K562 (cell line): ENCODE results near the gene VMP1. TPM values are rescaled to one million over a fixed set of nuclear protein-coding genes. Genes with fewer than 3 reads are reported as not detected.

Experiments used
- CC2D1A ChIP-seq: fragments of 450-650 bp; IDR thresholded peaks from 2 replicates; pipeline ENCODE4 v1.6.1; 2017; ENCODE audit warnings: mild to moderate bottlenecking
- COPS2 ChIP-seq: fragments of 450-650 bp; conservative IDR thresholded peaks from 2 replicates; pipeline ENCODE4 v1.6.1; 2016; ENCODE audit warnings: mild to moderate bottlenecking, moderate library complexity
- EP300 ChIP-seq: IDR thresholded peaks from 2 replicates; pipeline ENCODE4 v1.6.1; 2012; ENCODE audit warnings: low read length, improper control_type of control experiment
- ETV1 ChIP-seq: fragments of 450-650 bp; conservative IDR thresholded peaks from 2 replicates; pipeline ENCODE4 v1.6.1; 2016; ENCODE audit warnings: missing genetic modification characterization, control low read depth, low read depth, missing compliant biosample characterization
- GATA2 ChIP-seq: sonication (generic); formaldehyde crosslinking; IDR thresholded peaks from 2 replicates; pipeline ENCODE4 v1.4.0; 2020; ENCODE audit warnings: mild to moderate bottlenecking, missing genetic modification reagents
- GATAD2A ChIP-seq: fragments of 450-650 bp; IDR thresholded peaks from 2 replicates; pipeline ENCODE4 v1.6.1; 2017
- GTF2E2 ChIP-seq: fragments of 200-800 bp; sonication (Bioruptor generic); IDR thresholded peaks from 2 replicates; pipeline ENCODE4 v1.6.1; 2016; ENCODE audit warnings: missing genetic modification characterization, missing compliant biosample characterization
- KLF10 ChIP-seq: fragments of 250-450 bp; sonication (Bioruptor Pico); IDR thresholded peaks from 2 replicates; pipeline ENCODE4 v1.6.1; 2021; ENCODE audit warnings: matching md5 sums
- MEIS2 ChIP-seq: fragments of 450-650 bp; IDR thresholded peaks from 2 replicates; pipeline ENCODE4 v1.6.1; 2014; ENCODE audit warnings: mild to moderate bottlenecking; ENCODE audit not compliant: partially characterized antibody
- NFRKB ChIP-seq: fragments of 450-650 bp; IDR thresholded peaks from 2 replicates; pipeline ENCODE4 v1.6.1; 2016; ENCODE audit warnings: low read depth
- NR2C2 ChIP-seq, 2 experiments: fragments of 200-800 bp in 1 of 2; sonication (Bioruptor generic) in 1 of 2; sonication (generic) in 1 of 2; formaldehyde crosslinking in 1 of 2; IDR thresholded peaks; 2 replicates each; pipeline versions ENCODE4 v1.6.1 to v1.8.0; 2016 to 2022; ENCODE audit warnings: mild to moderate bottlenecking in 1 of 2, missing compliant biosample characterization in 1 of 2, missing genetic modification characterization in 1 of 2, missing genetic modification reagents in 1 of 2
- NRF1 ChIP-seq, 2 experiments: fragments of 450-650 bp; IDR thresholded peaks in 1 of 2; conservative IDR thresholded peaks in 1 of 2; 2 replicates each; pipeline ENCODE4 v1.6.1; 2014; ENCODE audit warnings: mild to moderate bottlenecking in 2 of 2
- PHF20 ChIP-seq: fragments of 450-650 bp; IDR thresholded peaks from 2 replicates; pipeline ENCODE4 v1.6.1; 2018; ENCODE audit not compliant: partially characterized antibody
- RUNX1 ChIP-seq: sonication (generic); IDR thresholded peaks from 2 replicates; pipeline ENCODE4 v1.6.1; 2016; ENCODE audit warnings: antibody characterized with exemption, low read depth
- SAFB2 ChIP-seq: fragments of 200-400 bp; formaldehyde crosslinking; IDR thresholded peaks from 2 replicates; pipeline ENCODE4 v1.6.1; 2018; ENCODE audit warnings: borderline replicate concordance, low read length, low read depth, moderate library complexity; ENCODE audit not compliant: severe bottlenecking
- TCF3 ChIP-seq: sonication (generic); formaldehyde crosslinking; IDR thresholded peaks from 2 replicates; pipeline ENCODE4 v1.4.0; 2020; ENCODE audit warnings: mild to moderate bottlenecking, missing genetic modification reagents
- TCFL5 ChIP-seq: fragments of 250-450 bp; sonication (Bioruptor Pico); conservative IDR thresholded peaks from 2 replicates; pipeline ENCODE4 v1.6.1; 2021; ENCODE audit warnings: mild to moderate bottlenecking, moderate library complexity, matching md5 sums
- ZNF583 ChIP-seq: fragments of 250-450 bp; sonication (Bioruptor Pico); IDR thresholded peaks from 2 replicates; pipeline ENCODE4 v1.4.0; 2020
- polyA plus RNA-seq, 8 experiments: library from polyadenylated mRNA; depleted of rRNA in 4 of 8; stranded (reverse) in 5 of 8; unstranded in 3 of 8; fragments of >200 nt; fragmentation: Nextera tagmentation in 2 of 8; fragmentation: Illumina TruSeq in 1 of 8; extraction: Ambion mirVana in 2 of 8; extraction: Trizol in 1 of 8; gene quantifications; 2 replicates each; pipeline versions ENCODE4 v1.2.1 to v1.2.3, GENCODE V29; 2011 to 2014; ENCODE audit warnings: inconsistent platforms in 1 of 8, missing spikeins in 1 of 8
- total RNA-seq, 7 experiments: library from RNA; depleted of rRNA in 6 of 7; stranded (reverse); fragments of >200 nt in 6 of 7; fragmentation: Illumina TruSeq in 2 of 7; extraction: Trizol in 2 of 7; gene quantifications; 2 replicates each; pipeline versions ENCODE4 v1.2.1 to v1.2.3, GENCODE V29; 2011 to 2021; ENCODE audit warnings: low replicate concordance in 1 of 7
- TF ChIP-seq, protein P1 (sequence below): fragments of 200-800 bp; sonication (Bioruptor generic); IDR thresholded peaks from 2 replicates; pipeline ENCODE4 v1.6.1; 2016; ENCODE audit warnings: missing genetic modification characterization, missing compliant biosample characterization
- TF ChIP-seq, protein P2 (sequence below), 2 experiments: fragments of 450-650 bp; IDR thresholded peaks; 2 replicates each; pipeline ENCODE4 v1.6.1; 2018; ENCODE audit warnings: mild to moderate bottlenecking in 2 of 2, low read depth in 1 of 2; ENCODE audit not compliant: partially characterized antibody in 2 of 2

VMP1 gene
- total and polyA plus RNA-seq, 9 of the 15 experiments (the other 6 are each of a cell fraction or from before 2014, with no cell fraction given), result 123 to 304 (median 151) TPM

DNA sequence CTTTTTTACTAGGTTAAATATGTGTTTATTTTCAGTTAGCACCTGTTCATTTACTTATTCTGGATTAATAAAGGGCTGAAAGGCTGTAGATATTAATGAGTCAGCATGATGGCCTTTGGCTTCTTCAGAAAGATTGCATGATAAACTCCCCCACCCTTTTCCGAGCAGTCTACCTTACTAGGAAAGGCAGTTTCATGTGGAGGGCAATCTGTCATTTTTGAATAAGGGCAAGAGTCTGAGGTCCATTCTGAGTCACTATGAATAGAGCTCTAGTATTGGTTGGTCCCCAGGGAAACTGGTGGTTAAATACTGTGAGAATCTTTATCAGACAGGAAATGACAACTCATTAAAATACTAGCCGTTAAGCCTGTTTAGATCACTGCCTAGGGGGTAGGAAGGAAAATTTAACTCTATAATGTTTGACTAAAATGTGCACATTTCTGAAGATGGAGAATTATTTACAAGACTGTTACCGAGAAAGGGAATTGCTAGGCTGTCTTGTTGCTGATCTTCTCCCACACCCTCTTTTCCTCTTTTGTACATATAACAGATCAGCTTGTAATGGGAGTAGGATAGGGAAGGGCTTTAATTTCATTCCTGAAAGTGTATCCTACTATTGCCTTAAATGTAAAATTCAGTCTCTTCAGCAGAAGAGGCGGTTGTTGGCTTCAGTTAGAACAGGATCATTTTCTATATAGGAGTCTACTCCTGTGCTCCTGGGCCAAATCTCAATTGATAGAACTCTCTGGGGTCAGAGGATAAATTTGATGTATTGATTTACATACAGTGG is 122.0 kb downstream of the VMP1 start (continued):
- TF ChIP-seq, protein P1, sequence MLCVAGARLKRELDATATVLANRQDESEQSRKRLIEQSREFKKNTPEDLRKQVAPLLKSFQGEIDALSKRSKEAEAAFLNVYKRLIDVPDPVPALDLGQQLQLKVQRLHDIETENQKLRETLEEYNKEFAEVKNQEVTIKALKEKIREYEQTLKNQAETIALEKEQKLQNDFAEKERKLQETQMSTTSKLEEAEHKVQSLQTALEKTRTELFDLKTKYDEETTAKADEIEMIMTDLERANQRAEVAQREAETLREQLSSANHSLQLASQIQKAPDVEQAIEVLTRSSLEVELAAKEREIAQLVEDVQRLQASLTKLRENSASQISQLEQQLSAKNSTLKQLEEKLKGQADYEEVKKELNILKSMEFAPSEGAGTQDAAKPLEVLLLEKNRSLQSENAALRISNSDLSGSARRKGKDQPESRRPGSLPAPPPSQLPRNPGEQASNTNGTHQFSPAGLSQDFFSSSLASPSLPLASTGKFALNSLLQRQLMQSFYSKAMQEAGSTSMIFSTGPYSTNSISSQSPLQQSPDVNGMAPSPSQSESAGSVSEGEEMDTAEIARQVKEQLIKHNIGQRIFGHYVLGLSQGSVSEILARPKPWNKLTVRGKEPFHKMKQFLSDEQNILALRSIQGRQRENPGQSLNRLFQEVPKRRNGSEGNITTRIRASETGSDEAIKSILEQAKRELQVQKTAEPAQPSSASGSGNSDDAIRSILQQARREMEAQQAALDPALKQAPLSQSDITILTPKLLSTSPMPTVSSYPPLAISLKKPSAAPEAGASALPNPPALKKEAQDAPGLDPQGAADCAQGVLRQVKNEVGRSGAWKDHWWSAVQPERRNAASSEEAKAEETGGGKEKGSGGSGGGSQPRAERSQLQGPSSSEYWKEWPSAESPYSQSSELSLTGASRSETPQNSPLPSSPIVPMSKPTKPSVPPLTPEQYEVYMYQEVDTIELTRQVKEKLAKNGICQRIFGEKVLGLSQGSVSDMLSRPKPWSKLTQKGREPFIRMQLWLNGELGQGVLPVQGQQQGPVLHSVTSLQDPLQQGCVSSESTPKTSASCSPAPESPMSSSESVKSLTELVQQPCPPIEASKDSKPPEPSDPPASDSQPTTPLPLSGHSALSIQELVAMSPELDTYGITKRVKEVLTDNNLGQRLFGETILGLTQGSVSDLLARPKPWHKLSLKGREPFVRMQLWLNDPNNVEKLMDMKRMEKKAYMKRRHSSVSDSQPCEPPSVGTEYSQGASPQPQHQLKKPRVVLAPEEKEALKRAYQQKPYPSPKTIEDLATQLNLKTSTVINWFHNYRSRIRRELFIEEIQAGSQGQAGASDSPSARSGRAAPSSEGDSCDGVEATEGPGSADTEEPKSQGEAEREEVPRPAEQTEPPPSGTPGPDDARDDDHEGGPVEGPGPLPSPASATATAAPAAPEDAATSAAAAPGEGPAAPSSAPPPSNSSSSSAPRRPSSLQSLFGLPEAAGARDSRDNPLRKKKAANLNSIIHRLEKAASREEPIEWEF, result peak; percentile 80; the same call in 1 of the 2 replicates
- peak; percentile 98 for TF ChIP-seq MEIS2
- 0 out of 2 replicates have a peak, but pooled peaks have one; percentile 30 for TF ChIP-seq GATAD2A
- TF ChIP-seq KLF10 (CRISPR knock-in tag), result no peak
- TF ChIP-seq, protein P2, sequence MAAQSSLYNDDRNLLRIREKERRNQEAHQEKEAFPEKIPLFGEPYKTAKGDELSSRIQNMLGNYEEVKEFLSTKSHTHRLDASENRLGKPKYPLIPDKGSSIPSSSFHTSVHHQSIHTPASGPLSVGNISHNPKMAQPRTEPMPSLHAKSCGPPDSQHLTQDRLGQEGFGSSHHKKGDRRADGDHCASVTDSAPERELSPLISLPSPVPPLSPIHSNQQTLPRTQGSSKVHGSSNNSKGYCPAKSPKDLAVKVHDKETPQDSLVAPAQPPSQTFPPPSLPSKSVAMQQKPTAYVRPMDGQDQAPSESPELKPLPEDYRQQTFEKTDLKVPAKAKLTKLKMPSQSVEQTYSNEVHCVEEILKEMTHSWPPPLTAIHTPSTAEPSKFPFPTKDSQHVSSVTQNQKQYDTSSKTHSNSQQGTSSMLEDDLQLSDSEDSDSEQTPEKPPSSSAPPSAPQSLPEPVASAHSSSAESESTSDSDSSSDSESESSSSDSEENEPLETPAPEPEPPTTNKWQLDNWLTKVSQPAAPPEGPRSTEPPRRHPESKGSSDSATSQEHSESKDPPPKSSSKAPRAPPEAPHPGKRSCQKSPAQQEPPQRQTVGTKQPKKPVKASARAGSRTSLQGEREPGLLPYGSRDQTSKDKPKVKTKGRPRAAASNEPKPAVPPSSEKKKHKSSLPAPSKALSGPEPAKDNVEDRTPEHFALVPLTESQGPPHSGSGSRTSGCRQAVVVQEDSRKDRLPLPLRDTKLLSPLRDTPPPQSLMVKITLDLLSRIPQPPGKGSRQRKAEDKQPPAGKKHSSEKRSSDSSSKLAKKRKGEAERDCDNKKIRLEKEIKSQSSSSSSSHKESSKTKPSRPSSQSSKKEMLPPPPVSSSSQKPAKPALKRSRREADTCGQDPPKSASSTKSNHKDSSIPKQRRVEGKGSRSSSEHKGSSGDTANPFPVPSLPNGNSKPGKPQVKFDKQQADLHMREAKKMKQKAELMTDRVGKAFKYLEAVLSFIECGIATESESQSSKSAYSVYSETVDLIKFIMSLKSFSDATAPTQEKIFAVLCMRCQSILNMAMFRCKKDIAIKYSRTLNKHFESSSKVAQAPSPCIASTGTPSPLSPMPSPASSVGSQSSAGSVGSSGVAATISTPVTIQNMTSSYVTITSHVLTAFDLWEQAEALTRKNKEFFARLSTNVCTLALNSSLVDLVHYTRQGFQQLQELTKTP (IDR thresholded peaks at IDR 0.05; ENCODE audit: low read depth in 1 of 2, partially characterized antibody in 2 of 2), result peak in 1 of 2 experiments; percentile 62
- TF ChIP-seq CC2D1A, result peak; percentile 71; the same call in 1 of the 2 replicates
- peak; percentile 15 for TF ChIP-seq GTF2E2 (tag)
- TF ChIP-seq PHF20, result no peak
- peak; percentile 95 for TF ChIP-seq EP300
- TF ChIP-seq COPS2, result no peak
- TF ChIP-seq NFRKB, result peak; percentile 84
- TF ChIP-seq NRF1 (conservative IDR thresholded peaks at IDR 0.05 in 1 of 2, IDR thresholded peaks at IDR 0.05 in 1 of 2), result peak in 1 of 2 experiments; percentile 5; a peak in 1 of 4 replicates
- TF ChIP-seq SAFB2, result no peak
- no peak for TF ChIP-seq NR2C2 (CRISPR knock-in tag; IDR thresholded peaks at IDR 0.05)
- peak; percentile 86 for TF ChIP-seq NR2C2 (tag; IDR thresholded peaks at IDR 0.05)
- peak; percentile 96 for TF ChIP-seq ETV1 (tag)
- no peak for TF ChIP-seq RUNX1
- no peak for TF ChIP-seq TCFL5 (CRISPR knock-in tag)
- TF ChIP-seq GATA2, result peak; percentile 87
- TF ChIP-seq ZNF583 (CRISPR knock-in tag), result no peak
- peak; percentile 26; the same call in 1 of the 2 replicates for TF ChIP-seq TCF3 (CRISPR knock-in tag)
